ENCODE measurements around the gene GP1BB. TPM values are rescaled to one million over a fixed set of nuclear protein-coding genes. Genes with fewer than 3 reads are reported as not detected.
A peak's percentile ranks its signal among the peaks of the same experiment; 100 is the strongest.

Gene GP1BB
- total and polyA plus RNA-seq, 11 donors: 1.4 to 52.2 (median 10.7) TPM; not detected in 3

GRCh38 chr22:19681863-19682245 is 41.5 kb upstream of the GP1BB start:
- no peak overlapping the region for H3K4me3 ChIP-seq
- 82 to 89% (median 85%) methylated on average over 6 of the region's 6 CpGs for WGBS, 4 donors
- peaks cover 0 to 5% (median 0%) of the 10 kb centered on the region in 12 donors for H3K4me1 ChIP-seq
- no peak for DNase-seq
- peaks cover 0 to 16% (median 3%) of the 10 kb centered on the region in 9 donors for H3K27me3 ChIP-seq
- intact Hi-C loops (cut with DNase I): loop anchor here in 3 of 10 donors (2.0 to 5.0 kb wide), 2 partner anchors 35 kb away; no protein-coding TSS in a partner anchor
- TF ChIP-seq CTCF (IDR thresholded peaks at IDR 0.05) (no peak), POLR2A (IDR thresholded peaks at IDR 0.05) (no peak)
- H3K27ac ChIP-seq: no peak overlapping the region
- no peaks in the 10 kb centered on the region for H3K36me3 ChIP-seq
- H3K9me3 ChIP-seq: no peaks in the 10 kb centered on the region
- ATAC-seq: no peak

- H3K4me3 ChIP-seq: no peak overlapping the region
- no peaks in the 10 kb centered on the region for H3K36me3 ChIP-seq
- TF ChIP-seq CTCF (IDR thresholded peaks at IDR 0.05) (no peak), POLR2A (IDR thresholded peaks at IDR 0.05) (no peak)
- H3K9me3 ChIP-seq: no peaks in the 10 kb centered on the region
- intact Hi-C loops (cut with DNase I): no loop called here
- WGBS, 4 donors: 82 to 86% (median 85%) methylated on average over 7 of the region's 7 CpGs
- ATAC-seq: no peak
- peaks cover 0 to 5% (median 0%) of the 10 kb centered on the region in 9 donors for H3K27me3 ChIP-seq
- H3K27ac ChIP-seq: no peak overlapping the region
- DNase-seq: no peak
- peaks cover 0 to 16% (median 3%) of the 10 kb centered on the region in 12 donors for H3K4me1 ChIP-seq
These were observed 36.4 kb upstream of the GP1BB start for GRCh38 chr22:19686946-19687345.

GRCh38 chr22:19687561-19688300 is 35.6 kb upstream of the GP1BB start:
- WGBS, 4 donors: 67 to 71% (median 70%) methylated on average over 21 to 22 of the region's 22 CpGs
- peaks cover 0 to 2% (median 0%) of the 10 kb centered on the region in 9 donors for H3K27me3 ChIP-seq
- H3K27ac ChIP-seq: no peak overlapping the region
- DNase-seq: no peak
- H3K4me1 ChIP-seq: peaks cover 0 to 16% (median 3%) of the 10 kb centered on the region in 12 donors
- ATAC-seq: peak in 3 of 4 donors; percentile 14 to 50 (median 41)
- H3K9me3 ChIP-seq: no peaks in the 10 kb centered on the region
- H3K36me3 ChIP-seq: no peaks in the 10 kb centered on the region
- no peak for TF ChIP-seq CTCF (IDR thresholded peaks at IDR 0.05)
- no peak for TF ChIP-seq POLR2A (IDR thresholded peaks at IDR 0.05)
- intact Hi-C loops (cut with DNase I): no loop called here
- H3K4me3 ChIP-seq: no peak overlapping the region

- WGBS, 4 donors: 75 to 81% (median 78%) methylated on average over 20 to 21 of the region's 21 CpGs
- ATAC-seq (peak in 1 of 4 donors; percentile 22), DNase-seq (no peak)
- H3K27ac ChIP-seq: no peak overlapping the region
- no peaks in the 10 kb centered on the region for H3K36me3 ChIP-seq
- no peaks in the 10 kb centered on the region for H3K27me3 ChIP-seq
- no peaks in the 10 kb centered on the region for H3K9me3 ChIP-seq
- TF ChIP-seq CTCF (IDR thresholded peaks at IDR 0.05) (no peak), POLR2A (IDR thresholded peaks at IDR 0.05) (no peak)
- intact Hi-C loops (cut with DNase I): no loop called here
- H3K4me3 ChIP-seq: no peak overlapping the region
- H3K4me1 ChIP-seq: peaks cover 0 to 16% (median 3%) of the 10 kb centered on the region in 12 donors
These were observed 34.7 kb upstream of the GP1BB start for GRCh38 chr22:19688301-19689290.
